Smooth muscle cell (in vitro differentiated cells): ENCODE measurements around the gene TFF3. TPM values are rescaled to one million over a fixed set of nuclear protein-coding genes. Genes with fewer than 3 reads are reported as not detected.

Source experiments
- DNase-seq: peaks from one replicate; lab custom pipeline; 2025; ENCODE audit not compliant: unreplicated experiment; lab: John Stamatoyannopoulos, UW
- H2AFZ ChIP-seq: fragments of 200-600 bp; sonication (generic); 2 replicates; pipeline ENCODE4 v1.6.0; 2016; ENCODE audit warnings: antibody characterized with exemption, low read depth, mild to moderate bottlenecking
- H3F3A ChIP-seq: fragments of 200-600 bp; sonication (generic); 2 replicates; pipeline ENCODE4 v1.6.0; 2017; ENCODE audit warnings: antibody characterized with exemption, low read depth
- H3K27ac ChIP-seq: fragments of 200-600 bp; sonication (generic); 2 replicates; pipeline ENCODE4 v1.5.1; 2016; ENCODE audit warnings: low read depth, mild to moderate bottlenecking
- H3K27me3 ChIP-seq: fragments of 200-600 bp; sonication (generic); 2 replicates; pipeline ENCODE4 v1.6.1; 2016; ENCODE audit warnings: low read depth, mild to moderate bottlenecking
- H3K36me3 ChIP-seq: fragments of 200-600 bp; sonication (generic); 2 replicates; pipeline ENCODE4 v1.5.1; 2016; ENCODE audit warnings: low read depth
- H3K4me1 ChIP-seq: fragments of 200-600 bp; sonication (generic); 2 replicates; pipeline ENCODE4 v1.5.1; 2016; ENCODE audit warnings: low read depth
- H3K4me2 ChIP-seq: fragments of 200-600 bp; sonication (generic); 2 replicates; pipeline ENCODE4 v1.6.0; 2016; ENCODE audit warnings: mild to moderate bottlenecking
- H3K4me3 ChIP-seq: fragments of 200-600 bp; sonication (generic); 2 replicates; pipeline ENCODE4 v1.5.1; 2016; ENCODE audit warnings: mild to moderate bottlenecking
- H3K79me2 ChIP-seq: fragments of 200-600 bp; sonication (generic); 2 replicates; pipeline ENCODE4 v1.6.0; 2016; ENCODE audit warnings: low read depth, mild to moderate bottlenecking
- H3K9ac ChIP-seq: fragments of 200-600 bp; sonication (generic); 2 replicates; pipeline ENCODE4 v1.6.0; 2016; ENCODE audit warnings: low read depth
- H3K9me3 ChIP-seq: fragments of 200-600 bp; sonication (generic); replicated peaks from 2 replicates; pipeline ENCODE4 v1.5.1; 2016; ENCODE audit warnings: low read depth
- H4K20me1 ChIP-seq: fragments of 200-600 bp; sonication (generic); 2 replicates; pipeline ENCODE4 v1.6.0; 2016; ENCODE audit warnings: low read depth
- WGBS: methylation state at CpG from one replicate; pipeline ENCODE4 v1.1.7; 2016; ENCODE audit warnings: low lambda C conversion rate; 5-methylcytosine and 5-hydroxymethylcytosine counted together
- polyA plus RNA-seq: library from polyadenylated mRNA; unstranded; fragments of >200 nt; fragmentation: Nextera tagmentation; extraction: Ambion mirVana; gene quantifications from 2 replicates; pipeline ENCODE4 v1.2.1, GENCODE V29; 2016
- total RNA-seq: library from RNA; depleted of rRNA; stranded (reverse); fragments of >200 nt; gene quantifications from 2 replicates; pipeline ENCODE4 v1.2.3, GENCODE V29; 2014
- TF ChIP-seq, protein P1 (sequence below): fragments of 200-600 bp; sonication (generic); IDR thresholded peaks from 2 replicates; pipeline ENCODE4 v1.5.1; 2017; ENCODE audit warnings: borderline replicate concordance, mild to moderate bottlenecking, antibody characterized with exemption; ENCODE audit not compliant: insufficient read depth, poor library complexity, severe bottlenecking

TFF3 gene
- total and polyA plus RNA-seq, 2 experiments from 2014 or later, result 0.31 TPM; not detected in 1

DNA sequence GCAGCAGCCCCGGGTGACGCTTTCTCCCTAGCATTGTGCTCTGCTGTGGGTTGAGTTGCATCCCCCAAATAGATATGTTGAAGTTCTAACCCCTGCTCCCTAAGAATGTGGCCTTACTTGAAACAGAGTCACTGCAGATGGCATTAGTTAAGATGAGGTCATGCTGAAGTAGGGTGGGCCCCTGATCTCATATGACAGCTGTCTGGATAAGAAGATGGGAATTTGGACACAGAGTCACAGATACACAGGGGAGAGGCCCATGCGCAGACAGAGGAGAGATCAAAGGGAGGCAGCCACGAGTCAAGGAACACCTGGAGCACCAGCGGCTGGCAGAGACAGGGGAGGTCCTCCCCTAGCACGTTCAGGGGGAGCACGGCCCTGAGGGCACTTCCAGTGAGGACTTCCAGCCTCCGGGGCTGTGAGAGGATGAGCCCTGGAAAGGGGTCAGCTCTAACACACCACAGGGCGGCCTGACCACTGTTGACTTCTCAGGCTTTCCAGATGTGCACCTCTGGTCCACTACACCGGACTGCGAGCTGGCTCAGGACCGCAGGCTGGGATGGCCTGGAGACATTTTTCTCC, 49.9 kb downstream of the TFF3 start:
- Histone ChIP-seq H3K27ac (no peak overlapping the region), H3K4me1 (peaks cover 7% of the 10 kb centered on the region), H3K4me3 (no peak overlapping the region), H3K9me3 (no peaks in the 10 kb centered on the region), H3K27me3 (no peaks in the 10 kb centered on the region), H3K79me2 (no peaks in the 10 kb centered on the region), H4K20me1 (no peaks in the 10 kb centered on the region), H3K36me3 (no peaks in the 10 kb centered on the region), H3F3A (peaks cover 4% of the 10 kb centered on the region), H3K9ac (no peak overlapping the region), H2AFZ (no peak overlapping the region), H3K4me2 (no peak overlapping the region)
- DNase-seq, result no peak
- WGBS, result 89% methylated on average over 12 of the region's 12 CpGs
- TF ChIP-seq, protein P1, sequence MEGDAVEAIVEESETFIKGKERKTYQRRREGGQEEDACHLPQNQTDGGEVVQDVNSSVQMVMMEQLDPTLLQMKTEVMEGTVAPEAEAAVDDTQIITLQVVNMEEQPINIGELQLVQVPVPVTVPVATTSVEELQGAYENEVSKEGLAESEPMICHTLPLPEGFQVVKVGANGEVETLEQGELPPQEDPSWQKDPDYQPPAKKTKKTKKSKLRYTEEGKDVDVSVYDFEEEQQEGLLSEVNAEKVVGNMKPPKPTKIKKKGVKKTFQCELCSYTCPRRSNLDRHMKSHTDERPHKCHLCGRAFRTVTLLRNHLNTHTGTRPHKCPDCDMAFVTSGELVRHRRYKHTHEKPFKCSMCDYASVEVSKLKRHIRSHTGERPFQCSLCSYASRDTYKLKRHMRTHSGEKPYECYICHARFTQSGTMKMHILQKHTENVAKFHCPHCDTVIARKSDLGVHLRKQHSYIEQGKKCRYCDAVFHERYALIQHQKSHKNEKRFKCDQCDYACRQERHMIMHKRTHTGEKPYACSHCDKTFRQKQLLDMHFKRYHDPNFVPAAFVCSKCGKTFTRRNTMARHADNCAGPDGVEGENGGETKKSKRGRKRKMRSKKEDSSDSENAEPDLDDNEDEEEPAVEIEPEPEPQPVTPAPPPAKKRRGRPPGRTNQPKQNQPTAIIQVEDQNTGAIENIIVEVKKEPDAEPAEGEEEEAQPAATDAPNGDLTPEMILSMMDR, result no peak

DNA sequence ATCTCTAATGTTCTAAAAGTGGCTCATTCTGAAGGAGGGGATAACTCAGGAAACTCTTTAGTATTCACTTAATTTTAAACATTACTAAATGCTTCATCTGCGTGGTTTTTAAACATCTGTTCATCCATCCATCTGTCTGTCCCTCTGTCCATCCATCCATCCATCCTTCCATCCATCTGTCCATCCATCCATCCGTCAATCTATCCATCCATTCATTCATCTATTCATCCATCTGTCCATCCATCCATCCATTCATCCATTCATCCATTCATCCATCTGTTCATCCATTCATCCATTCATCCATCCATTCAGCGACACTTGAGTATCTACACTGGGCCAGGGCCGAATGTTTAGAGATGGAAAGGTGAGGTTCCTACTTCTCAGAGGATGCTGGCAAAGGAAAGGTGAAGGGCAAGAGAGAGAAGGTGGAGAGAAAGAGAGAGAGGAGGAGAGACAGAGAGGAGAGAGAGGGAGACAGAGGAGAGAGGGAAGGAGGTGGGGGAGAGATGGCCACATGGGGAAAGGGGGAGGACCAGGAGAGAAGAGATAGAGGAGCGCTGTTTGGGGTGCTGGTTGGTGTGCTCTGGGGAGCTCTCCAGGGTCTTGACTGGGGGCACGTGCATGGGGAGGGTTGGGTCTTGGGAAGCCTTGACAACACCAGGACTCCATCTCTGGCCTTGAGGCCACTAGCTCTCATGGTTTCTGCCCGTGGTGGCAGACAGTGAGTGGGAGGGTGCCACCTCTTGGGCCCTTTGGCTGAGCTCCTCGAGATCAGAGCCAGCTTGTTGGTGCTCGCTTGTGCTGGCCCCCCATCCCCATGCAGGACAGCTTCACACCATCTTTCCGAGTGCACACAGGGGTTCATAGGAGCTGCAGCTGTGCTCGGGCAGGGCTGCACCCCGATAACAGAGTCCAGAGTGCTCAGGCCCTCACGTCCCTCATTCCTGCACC, 50.7 kb downstream of the TFF3 start:
- H3K4me1 ChIP-seq, result peaks cover 7% of the 10 kb centered on the region
- H3F3A ChIP-seq, result peaks cover 4% of the 10 kb centered on the region
- H3K27me3 ChIP-seq, result no peaks in the 10 kb centered on the region
- H3K4me3 ChIP-seq, result no peak overlapping the region
- no peak overlapping the region for H3K4me2 ChIP-seq
- H3K36me3 ChIP-seq, result no peaks in the 10 kb centered on the region
- no peak overlapping the region for H2AFZ ChIP-seq
- H3K27ac ChIP-seq, result no peak overlapping the region
- no peak for DNase-seq
- TF ChIP-seq, protein P1, result no peak
- no peaks in the 10 kb centered on the region for H3K9me3 ChIP-seq
- WGBS, result 92% methylated on average over 13 of the region's 13 CpGs
- no peak overlapping the region for H3K9ac ChIP-seq
- no peaks in the 10 kb centered on the region for H3K79me2 ChIP-seq
- H4K20me1 ChIP-seq, result no peaks in the 10 kb centered on the region

DNA sequence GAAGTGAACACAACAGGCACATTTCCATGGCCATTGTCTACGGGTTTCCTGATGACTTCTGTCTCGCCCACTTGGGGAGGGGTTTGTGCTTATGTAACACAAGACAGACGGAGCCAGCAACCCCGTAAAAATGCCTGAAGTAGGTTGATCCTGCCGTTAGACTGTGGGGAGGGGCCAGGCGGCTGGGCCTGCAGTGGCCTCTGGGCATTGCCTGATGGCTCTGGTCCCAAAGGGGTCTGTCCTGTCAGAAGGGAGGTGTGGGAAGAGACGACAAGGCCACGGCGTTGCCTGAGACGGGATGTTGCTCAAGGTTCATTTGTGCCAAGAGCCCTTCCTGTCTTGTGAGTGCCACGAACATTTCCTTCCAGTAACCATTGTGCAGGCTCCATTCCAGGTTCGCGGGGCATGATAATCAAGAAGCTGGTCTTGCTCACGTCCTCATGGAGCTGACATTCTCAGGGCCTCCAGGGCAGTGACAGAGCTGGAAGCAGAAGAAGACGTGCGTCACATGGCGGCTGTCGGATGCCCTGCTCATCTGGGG, 51.5 kb downstream of the TFF3 start:
- no peak overlapping the region for H3K27ac ChIP-seq
- H3K36me3 ChIP-seq, result no peaks in the 10 kb centered on the region
- no peaks in the 10 kb centered on the region for H3K79me2 ChIP-seq
- H3K4me1 ChIP-seq, result peaks cover 7% of the 10 kb centered on the region
- H3K4me3 ChIP-seq, result no peak overlapping the region
- WGBS, result 57% methylated on average over 18 of the region's 18 CpGs
- no peaks in the 10 kb centered on the region for H3K27me3 ChIP-seq
- peaks cover 4% of the 10 kb centered on the region for H3F3A ChIP-seq
- no peaks in the 10 kb centered on the region for H4K20me1 ChIP-seq
- TF ChIP-seq, protein P1, result no peak
- no peak overlapping the region for H3K9ac ChIP-seq
- no peak for DNase-seq
- H3K9me3 ChIP-seq, result no peaks in the 10 kb centered on the region
- no peak overlapping the region for H2AFZ ChIP-seq
- no peak overlapping the region for H3K4me2 ChIP-seq
